ENCODE data around the gene HTR4. TPM values are rescaled to one million over a fixed set of nuclear protein-coding genes. Genes with fewer than 3 reads are reported as not detected.

The HTR4 gene
- total RNA-seq, 1 experiment from 2014 or later, result not detected

DNA sequence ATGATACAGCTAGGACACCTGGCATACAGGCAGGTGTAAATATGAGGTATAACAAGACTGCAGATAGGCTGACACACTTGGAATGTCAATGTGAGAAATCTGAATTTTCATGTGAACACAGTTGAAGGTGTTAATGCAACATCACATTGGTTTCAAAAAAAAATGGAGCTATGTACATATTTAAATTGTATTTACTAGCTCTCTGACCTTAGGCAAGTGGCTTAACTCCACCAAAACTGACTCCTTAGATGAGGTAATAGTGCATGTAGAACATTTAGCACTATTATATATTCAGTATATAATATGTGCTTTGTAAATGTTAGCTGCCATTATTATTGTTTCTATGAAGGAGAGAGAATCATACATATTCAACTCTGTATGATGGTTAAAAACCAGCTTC, 48.0 kb downstream of the HTR4 start:
- Histone ChIP-seq H4K20me1 (ENCODE audit: control insufficient read depth, insufficient read depth, insufficient read length) (no peaks in the 10 kb centered on the region), H3K18ac (ENCODE audit: insufficient read length, low read depth, low read length) (no peak overlapping the region), H3T11ph (ENCODE audit: low read length) (no peak overlapping the region), H2BK5ac (ENCODE audit: insufficient read length, low read length) (no peak overlapping the region), H3K4me2 (ENCODE audit: insufficient read depth, insufficient read length, low read length) (no peak overlapping the region), H4K8ac (replicated peaks; ENCODE audit: insufficient read length, low read depth, low read length) (no peak overlapping the region), H3K79me1 (ENCODE audit: insufficient read depth, low read depth, low read length, poor library complexity, severe bottlenecking) (no peaks in the 10 kb centered on the region), H4K91ac (ENCODE audit: insufficient read length, low read depth, low read length) (no peak overlapping the region), H3K79me2 (ENCODE audit: insufficient read depth, low read length) (no peaks in the 10 kb centered on the region), H3K23ac (ENCODE audit: insufficient read length, low read depth, low read length) (no peak overlapping the region), H2BK15ac (ENCODE audit: low read depth, low read length) (no peak overlapping the region), H3K9ac (ENCODE audit: extremely low read depth, insufficient read length, low read length) (no peak overlapping the region), H2AK5ac (ENCODE audit: insufficient read length, low read length) (no peak overlapping the region), H3K4me1 (ENCODE audit: insufficient read depth, low read length) (no peaks in the 10 kb centered on the region), H3K14ac (ENCODE audit: insufficient read depth, low read length) (no peak overlapping the region), H2BK20ac (ENCODE audit: low read depth, low read length, poor library complexity, severe bottlenecking) (no peak overlapping the region), H3K56ac (ENCODE audit: insufficient read length, low read depth, low read length) (no peak overlapping the region), H3K9me3 (ENCODE audit: control insufficient read depth, low read depth, low read length) (no peaks in the 10 kb centered on the region), H3K4ac (ENCODE audit: low read depth, low read length) (no peak overlapping the region), H3K23me2 (ENCODE audit: insufficient read length, low read depth, low read length, poor library complexity, severe bottlenecking) (no peaks in the 10 kb centered on the region), H3K27ac (ENCODE audit: insufficient read length, low read depth, low read length) (no peak overlapping the region), H3K27me3 (ENCODE audit: insufficient read depth, low read length) (no peaks in the 10 kb centered on the region), H2AFZ (ENCODE audit: low read length) (no peak overlapping the region), H2BK120ac (ENCODE audit: low read depth, low read length, poor library complexity, severe bottlenecking) (no peak overlapping the region), H4K5ac (ENCODE audit: insufficient read length, low read depth, low read length) (no peak overlapping the region), H2BK12ac (ENCODE audit: insufficient read length, low read depth, low read length) (no peak overlapping the region)
- no peak for DNase-seq
- no peak overlapping the region for H3K27ac Mint-ChIP-seq
- H3K27me3 Mint-ChIP-seq (ENCODE audit: low read depth), result no peaks in the 10 kb centered on the region; the same call in 1 of the 2 replicates
- H3K4me1 Mint-ChIP-seq, result no peaks in the 10 kb centered on the region
- H3K9me3 Mint-ChIP-seq, result no peaks in the 10 kb centered on the region; a peak in 1 of 5 replicates
- no peak overlapping the region for H3K4me3 Mint-ChIP-seq
- no peaks in the 10 kb centered on the region for H3K36me3 Mint-ChIP-seq (ENCODE audit: insufficient read depth in 1 of 3, low read depth in 3 of 3)
- TF ChIP-seq, protein P1, sequence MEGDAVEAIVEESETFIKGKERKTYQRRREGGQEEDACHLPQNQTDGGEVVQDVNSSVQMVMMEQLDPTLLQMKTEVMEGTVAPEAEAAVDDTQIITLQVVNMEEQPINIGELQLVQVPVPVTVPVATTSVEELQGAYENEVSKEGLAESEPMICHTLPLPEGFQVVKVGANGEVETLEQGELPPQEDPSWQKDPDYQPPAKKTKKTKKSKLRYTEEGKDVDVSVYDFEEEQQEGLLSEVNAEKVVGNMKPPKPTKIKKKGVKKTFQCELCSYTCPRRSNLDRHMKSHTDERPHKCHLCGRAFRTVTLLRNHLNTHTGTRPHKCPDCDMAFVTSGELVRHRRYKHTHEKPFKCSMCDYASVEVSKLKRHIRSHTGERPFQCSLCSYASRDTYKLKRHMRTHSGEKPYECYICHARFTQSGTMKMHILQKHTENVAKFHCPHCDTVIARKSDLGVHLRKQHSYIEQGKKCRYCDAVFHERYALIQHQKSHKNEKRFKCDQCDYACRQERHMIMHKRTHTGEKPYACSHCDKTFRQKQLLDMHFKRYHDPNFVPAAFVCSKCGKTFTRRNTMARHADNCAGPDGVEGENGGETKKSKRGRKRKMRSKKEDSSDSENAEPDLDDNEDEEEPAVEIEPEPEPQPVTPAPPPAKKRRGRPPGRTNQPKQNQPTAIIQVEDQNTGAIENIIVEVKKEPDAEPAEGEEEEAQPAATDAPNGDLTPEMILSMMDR (conservative IDR thresholded peaks at IDR 0.05), result no peak
